Prostate gland (tissue), 2 donors: Measurements from ENCODE around the gene CELF2. TPM values are rescaled to one million over a fixed set of nuclear protein-coding genes. Genes with fewer than 3 reads are reported as not detected.

Experiments
- DNase-seq: peaks from one replicate; pipeline ENCODE4 v3.0.0-alpha.2; 2019; ENCODE audit warnings: low spot score
- H3K27ac ChIP-seq, 2 donors: fragments of 200-600 bp; sonication (generic); 2 replicates each; pipeline ENCODE4 v1.5.1; 2017 to 2019
- H3K27me3 ChIP-seq: fragments of 200-600 bp; sonication (generic); replicated peaks from 2 replicates; pipeline ENCODE4 v1.5.1; 2019; ENCODE audit not compliant: insufficient read depth
- H3K36me3 ChIP-seq, 2 donors: fragments of 200-600 bp; sonication (generic); 1 replicate in 1 of 2; 2 replicates in 1 of 2; pipeline versions ENCODE4 v1.5.1 to v1.8.1; 2017 to 2019
- H3K4me1 ChIP-seq: fragments of 200-600 bp; sonication (generic); replicated peaks from 2 replicates; pipeline ENCODE4 v1.5.1; 2019
- H3K4me3 ChIP-seq, 2 donors: fragments of 200-600 bp; sonication (generic); 2 replicates each; pipeline ENCODE4 v1.5.1; 2017 to 2019
- H3K9me3 ChIP-seq: fragments of 200-600 bp; sonication (generic); 2 replicates; pipeline ENCODE4 v1.5.1; 2017
- CTCF ChIP-seq, 4 experiments: fragments of 200-600 bp in 2 of 4; fragments of 450-650 bp in 2 of 4; sonication (generic) in 2 of 4; IDR thresholded peaks; 1 replicate in 3 of 4; 2 replicates in 1 of 4; pipeline ENCODE4 v1.5.1; 2016 to 2019; ENCODE audit warnings: antibody characterized with exemption in 4 of 4, mild to moderate bottlenecking in 2 of 4, moderate library complexity in 2 of 4
- POLR2A ChIP-seq: fragments of 450-650 bp; IDR thresholded peaks from one replicate; pipeline ENCODE4 v1.6.1; 2016; ENCODE audit warnings: antibody characterized with exemption, mild to moderate bottlenecking
- POLR2AphosphoS5 ChIP-seq: sonication (generic); formaldehyde crosslinking; IDR thresholded peaks from one replicate; pipeline ENCODE4 v1.6.1; 2017; ENCODE audit warnings: antibody characterized with exemption
- WGBS: methylation state at CpG from one replicate; pipeline ENCODE4 v1.1.5; 2018; 5-methylcytosine and 5-hydroxymethylcytosine counted together
- intact Hi-C: fragments of 100-400 bp; cut with DNase I; formaldehyde crosslinking; loops from one replicate; pipeline ENCODE4 v1.14.2; 2022
- total RNA-seq, 2 donors: library from RNA; depleted of rRNA; stranded (reverse); fragments of >200 nt; gene quantifications; one replicate each; pipeline ENCODE4 v1.1.0, GENCODE V29; 2016

Gene CELF2
- total RNA-seq, 2 donors from 2014 or later: 19.2 to 43.2 TPM

- TF ChIP-seq POLR2AphosphoS5: no peak
- TF ChIP-seq POLR2A: no peak
- no peak for TF ChIP-seq CTCF (IDR thresholded peaks at IDR 0.05)
- H3K4me3 ChIP-seq: no peak overlapping the region
- no peaks in the 10 kb centered on the region for H3K4me1 ChIP-seq
- no peaks in the 10 kb centered on the region for H3K36me3 ChIP-seq
- H3K9me3 ChIP-seq: no peaks in the 10 kb centered on the region
- no peak for DNase-seq
- H3K27me3 ChIP-seq: no peaks in the 10 kb centered on the region
- intact Hi-C loops: no loop called here
- 94% methylated on average over 5 of the region's 5 CpGs for WGBS
- no peak overlapping the region for H3K27ac ChIP-seq
Measured at GRCh38 chr10:11250304-11250703, 232.6 kb downstream of the CELF2 start.

- Histone ChIP-seq H3K27me3 (no peaks in the 10 kb centered on the region), H3K4me1 (no peaks in the 10 kb centered on the region), H3K36me3 (no peaks in the 10 kb centered on the region), H3K4me3 (no peak overlapping the region), H3K9me3 (no peaks in the 10 kb centered on the region), H3K27ac (no peak overlapping the region)
- 92% methylated on average over 7 of the region's 7 CpGs for WGBS
- intact Hi-C loops: no loop called here
- DNase-seq: no peak
- no peak for TF ChIP-seq POLR2A
- TF ChIP-seq POLR2AphosphoS5: no peak
- no peak for TF ChIP-seq CTCF (IDR thresholded peaks at IDR 0.05)
Measured at GRCh38 chr10:11252887-11253286, 235.2 kb downstream of the CELF2 start.

- Histone ChIP-seq H3K27me3 (no peaks in the 10 kb centered on the region), H3K4me3 (no peak overlapping the region), H3K9me3 (no peaks in the 10 kb centered on the region), H3K27ac (no peak overlapping the region), H3K4me1 (no peaks in the 10 kb centered on the region), H3K36me3 (no peaks in the 10 kb centered on the region)
- TF ChIP-seq POLR2A (no peak), CTCF (IDR thresholded peaks at IDR 0.05) (no peak), POLR2AphosphoS5 (no peak)
- WGBS: 96% methylated on average over 10 of the region's 10 CpGs
- DNase-seq: no peak
- intact Hi-C loops: no loop called here
Measured at GRCh38 chr10:11253385-11254002, 235.8 kb downstream of the CELF2 start.

- 92% methylated on average over 12 of the region's 12 CpGs for WGBS
- Histone ChIP-seq H3K36me3 (no peaks in the 10 kb centered on the region), H3K27ac (no peak overlapping the region), H3K9me3 (no peaks in the 10 kb centered on the region), H3K4me1 (no peaks in the 10 kb centered on the region), H3K27me3 (no peaks in the 10 kb centered on the region), H3K4me3 (no peak overlapping the region)
- no peak for DNase-seq
- TF ChIP-seq POLR2AphosphoS5 (no peak), CTCF (IDR thresholded peaks at IDR 0.05) (no peak), POLR2A (no peak)
- intact Hi-C loops: no loop called here
Measured at GRCh38 chr10:11255156-11255555, 237.5 kb downstream of the CELF2 start.

GRCh38 chr10:11255796-11256444 is 238.2 kb downstream of the CELF2 start:
- Histone ChIP-seq H3K36me3 (no peaks in the 10 kb centered on the region), H3K9me3 (no peaks in the 10 kb centered on the region), H3K4me3 (no peak overlapping the region), H3K27me3 (no peaks in the 10 kb centered on the region), H3K27ac (no peak overlapping the region), H3K4me1 (no peaks in the 10 kb centered on the region)
- 78% methylated on average over 7 of the region's 7 CpGs for WGBS
- no peak for DNase-seq
- TF ChIP-seq POLR2AphosphoS5: no peak
- no peak for TF ChIP-seq CTCF (IDR thresholded peaks at IDR 0.05)
- TF ChIP-seq POLR2A: no peak
- intact Hi-C loops: no loop called here
